Neural cell (in vitro differentiated cells): ENCODE results near the gene CDT1.
"Not testable (repeated sequence)": the region's sequence is repeated elsewhere in the genome, so short reads cannot be mapped to it uniquely, and the experiment has no call there.

Experiments used
- EP300 ChIP-seq: fragments of 450-650 bp; conservative IDR thresholded peaks from 2 replicates; pipeline ENCODE4 v1.6.1; 2014; ENCODE audit warnings: antibody characterized with exemption, mild to moderate bottlenecking, moderate library complexity; ENCODE audit not compliant: poor library complexity, severe bottlenecking
- MXI1 ChIP-seq: fragments of 450-650 bp; conservative IDR thresholded peaks from 2 replicates; pipeline ENCODE4 v1.6.1; 2014; ENCODE audit warnings: antibody characterized with exemption, mild to moderate bottlenecking; ENCODE audit not compliant: poor library complexity, severe bottlenecking
- POLR2AphosphoS5 ChIP-seq: IDR thresholded peaks from 2 replicates; pipeline ENCODE4 v1.6.1; 2012
- TF ChIP-seq, protein P1 (sequence below): fragments of 450-650 bp; IDR thresholded peaks from 2 replicates; pipeline ENCODE4 v1.5.1; 2014; ENCODE audit warnings: antibody characterized with exemption, mild to moderate bottlenecking, moderate library complexity; ENCODE audit not compliant: poor library complexity, severe bottlenecking

DNA sequence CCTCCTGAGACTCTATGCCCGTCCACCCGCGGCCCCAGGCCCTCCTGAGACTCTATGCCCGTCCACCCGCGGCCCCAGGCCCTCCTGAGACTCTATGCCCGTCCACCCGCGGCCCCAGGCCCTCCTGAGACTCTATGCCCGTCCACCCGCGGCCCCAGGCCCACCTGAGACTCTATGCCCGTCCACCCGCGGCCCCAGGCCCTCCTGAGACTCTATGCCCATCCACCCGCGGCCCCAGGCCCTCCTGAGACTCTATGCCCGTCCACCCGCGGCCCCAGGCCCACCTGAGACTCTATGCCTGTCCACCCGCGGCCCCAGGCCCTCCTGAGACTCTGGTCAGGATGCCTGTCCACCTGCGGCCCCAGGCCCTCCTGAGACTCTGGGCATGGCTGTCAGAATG, 31.8 kb upstream of the CDT1 start:
- TF ChIP-seq EP300, MXI1, POLR2AphosphoS5: not testable (repeated sequence)
- TF ChIP-seq, protein P1, sequence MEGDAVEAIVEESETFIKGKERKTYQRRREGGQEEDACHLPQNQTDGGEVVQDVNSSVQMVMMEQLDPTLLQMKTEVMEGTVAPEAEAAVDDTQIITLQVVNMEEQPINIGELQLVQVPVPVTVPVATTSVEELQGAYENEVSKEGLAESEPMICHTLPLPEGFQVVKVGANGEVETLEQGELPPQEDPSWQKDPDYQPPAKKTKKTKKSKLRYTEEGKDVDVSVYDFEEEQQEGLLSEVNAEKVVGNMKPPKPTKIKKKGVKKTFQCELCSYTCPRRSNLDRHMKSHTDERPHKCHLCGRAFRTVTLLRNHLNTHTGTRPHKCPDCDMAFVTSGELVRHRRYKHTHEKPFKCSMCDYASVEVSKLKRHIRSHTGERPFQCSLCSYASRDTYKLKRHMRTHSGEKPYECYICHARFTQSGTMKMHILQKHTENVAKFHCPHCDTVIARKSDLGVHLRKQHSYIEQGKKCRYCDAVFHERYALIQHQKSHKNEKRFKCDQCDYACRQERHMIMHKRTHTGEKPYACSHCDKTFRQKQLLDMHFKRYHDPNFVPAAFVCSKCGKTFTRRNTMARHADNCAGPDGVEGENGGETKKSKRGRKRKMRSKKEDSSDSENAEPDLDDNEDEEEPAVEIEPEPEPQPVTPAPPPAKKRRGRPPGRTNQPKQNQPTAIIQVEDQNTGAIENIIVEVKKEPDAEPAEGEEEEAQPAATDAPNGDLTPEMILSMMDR = not testable (repeated sequence)
